Esophagus muscularis mucosa (tissue), 4 donors: ENCODE results near the gene NR3C2. TPM values are rescaled to one million over a fixed set of nuclear protein-coding genes. Genes with fewer than 3 reads are reported as not detected.

ENCODE experiments used
- DNase-seq: peaks from one replicate; pipeline ENCODE4 v3.0.0-alpha.2; 2017; ENCODE audit errors: extremely low spot score
- H3K27ac ChIP-seq, 4 donors: fragments of 200-600 bp; sonication (generic); replicated peaks in 1 of 4; 1 replicate in 3 of 4; 2 replicates in 1 of 4; pipeline ENCODE4 v1.5.1; 2016 to 2019; ENCODE audit warnings: mild to moderate bottlenecking in 1 of 4
- H3K27me3 ChIP-seq, 4 donors: fragments of 200-600 bp; sonication (generic); one replicate each; pipeline versions ENCODE4 v1.5.1 to v1.6.0; 2016 to 2019
- H3K36me3 ChIP-seq, 4 donors: fragments of 200-600 bp; sonication (generic); one replicate each; pipeline ENCODE4 v1.5.1; 2016 to 2019
- H3K4me1 ChIP-seq, 4 donors: fragments of 200-600 bp; sonication (generic); one replicate each; pipeline ENCODE4 v1.5.1; 2016 to 2019
- H3K4me3 ChIP-seq, 4 donors: fragments of 200-600 bp; sonication (generic); 1 replicate in 2 of 4; 2 replicates in 2 of 4; pipeline ENCODE4 v1.5.1; 2016 to 2019; ENCODE audit warnings: mild to moderate bottlenecking in 4 of 4, moderate library complexity in 1 of 4
- H3K9me3 ChIP-seq, 4 donors: fragments of 200-600 bp; sonication (generic); 1 replicate in 3 of 4; 2 replicates in 1 of 4; pipeline ENCODE4 v1.5.1; 2016 to 2019
- EP300 ChIP-seq: sonication (generic); formaldehyde crosslinking; IDR thresholded peaks from one replicate; pipeline ENCODE4 v1.6.1; 2017; ENCODE audit warnings: antibody characterized with exemption
- POLR2A ChIP-seq: fragments of 450-650 bp; IDR thresholded peaks from one replicate; pipeline ENCODE4 v1.6.1; 2017; ENCODE audit warnings: antibody characterized with exemption, moderate library complexity, mild to moderate bottlenecking, low read depth
- POLR2AphosphoS5 ChIP-seq, 2 donors: sonication (generic); formaldehyde crosslinking; IDR thresholded peaks; one replicate each; pipeline ENCODE4 v1.6.1; 2017; ENCODE audit warnings: antibody characterized with exemption in 2 of 2
- WGBS: methylation state at CpG from one replicate; pipeline ENCODE4 v1.1.5; 2018; 5-methylcytosine and 5-hydroxymethylcytosine counted together
- intact Hi-C: fragments of 100-400 bp; cut with DNase I; formaldehyde crosslinking; loops from one replicate; pipeline ENCODE4 v1.15.1; 2023
- total RNA-seq, 4 donors: library from RNA; depleted of rRNA; stranded (reverse); fragments of >200 nt; gene quantifications; one replicate each; pipeline versions ENCODE4 v1.1.0 to v1.2.1, GENCODE V29; 2016
- TF ChIP-seq, protein P1 (sequence below), 3 experiments: fragments of 200-600 bp in 2 of 3; fragments of 450-650 bp in 1 of 3; sonication (generic) in 2 of 3; IDR thresholded peaks; one replicate each; pipeline ENCODE4 v1.5.1; 2017 to 2019; ENCODE audit warnings: antibody characterized with exemption in 3 of 3, mild to moderate bottlenecking in 2 of 3, moderate library complexity in 1 of 3

NR3C2 gene
- total RNA-seq, 4 donors from 2014 or later, result 10.0 to 14.6 (median 12.1) TPM

DNA sequence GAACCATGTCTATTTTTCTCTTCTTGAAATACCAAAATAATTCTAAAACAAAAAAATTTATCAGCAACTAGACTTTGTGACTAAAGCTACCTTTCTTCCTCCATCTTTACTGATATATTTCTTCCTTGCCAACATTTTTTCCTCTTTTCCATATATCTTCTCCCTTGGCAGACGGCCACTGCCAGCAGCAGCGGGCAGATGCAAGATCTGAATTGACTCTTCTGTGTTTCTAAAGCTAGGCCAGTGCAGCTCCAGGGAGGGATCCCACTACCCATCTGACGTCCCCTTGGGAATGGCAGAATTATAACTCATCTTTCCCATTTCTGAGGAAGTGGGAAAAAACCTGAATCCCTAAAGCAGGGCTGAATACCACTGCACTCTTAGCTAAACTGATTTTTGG is 206.4 kb downstream of the NR3C2 start:
- 95% methylated on average over 3 of the region's 3 CpGs for WGBS
- intact Hi-C loops, result no loop called here
- no peak for DNase-seq
- TF ChIP-seq EP300 (no peak), POLR2AphosphoS5 (IDR thresholded peaks at IDR 0.05) (no peak), POLR2A (no peak)
- TF ChIP-seq, protein P1, sequence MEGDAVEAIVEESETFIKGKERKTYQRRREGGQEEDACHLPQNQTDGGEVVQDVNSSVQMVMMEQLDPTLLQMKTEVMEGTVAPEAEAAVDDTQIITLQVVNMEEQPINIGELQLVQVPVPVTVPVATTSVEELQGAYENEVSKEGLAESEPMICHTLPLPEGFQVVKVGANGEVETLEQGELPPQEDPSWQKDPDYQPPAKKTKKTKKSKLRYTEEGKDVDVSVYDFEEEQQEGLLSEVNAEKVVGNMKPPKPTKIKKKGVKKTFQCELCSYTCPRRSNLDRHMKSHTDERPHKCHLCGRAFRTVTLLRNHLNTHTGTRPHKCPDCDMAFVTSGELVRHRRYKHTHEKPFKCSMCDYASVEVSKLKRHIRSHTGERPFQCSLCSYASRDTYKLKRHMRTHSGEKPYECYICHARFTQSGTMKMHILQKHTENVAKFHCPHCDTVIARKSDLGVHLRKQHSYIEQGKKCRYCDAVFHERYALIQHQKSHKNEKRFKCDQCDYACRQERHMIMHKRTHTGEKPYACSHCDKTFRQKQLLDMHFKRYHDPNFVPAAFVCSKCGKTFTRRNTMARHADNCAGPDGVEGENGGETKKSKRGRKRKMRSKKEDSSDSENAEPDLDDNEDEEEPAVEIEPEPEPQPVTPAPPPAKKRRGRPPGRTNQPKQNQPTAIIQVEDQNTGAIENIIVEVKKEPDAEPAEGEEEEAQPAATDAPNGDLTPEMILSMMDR (IDR thresholded peaks at IDR 0.05), result no peak
- Histone ChIP-seq H3K4me1 (peaks cover 0 to 16% (median 8%) of the 10 kb centered on the region in 4 donors), H3K4me3 (no peak overlapping the region), H3K27me3 (no peaks in the 10 kb centered on the region), H3K9me3 (no peaks in the 10 kb centered on the region), H3K36me3 (no peaks in the 10 kb centered on the region), H3K27ac (no peak overlapping the region)

DNA sequence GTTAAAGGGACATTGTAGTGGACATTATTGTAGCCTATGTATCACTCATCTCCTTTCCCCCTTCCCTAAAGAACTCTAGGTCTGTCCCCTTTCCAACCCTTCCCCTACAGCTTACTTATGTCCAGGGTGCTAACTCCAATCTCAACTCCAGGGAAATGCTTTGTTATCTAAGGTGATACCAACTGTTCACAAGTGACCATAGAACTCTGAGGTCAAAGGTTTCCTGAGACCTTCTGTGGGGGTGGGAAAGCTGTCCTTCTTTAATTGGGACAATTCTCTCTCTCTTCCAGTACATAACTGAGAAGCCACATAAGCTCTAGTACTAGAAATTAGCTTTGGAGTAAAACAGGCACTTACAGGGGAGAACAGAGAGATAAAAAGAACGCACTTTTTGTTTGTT is 212.4 kb downstream of the NR3C2 start:
- DNase-seq, result no peak
- Histone ChIP-seq H3K27ac (no peak overlapping the region), H3K9me3 (no peaks in the 10 kb centered on the region), H3K4me3 (no peak overlapping the region), H3K4me1 (peaks cover 0 to 10% (median 7%) of the 10 kb centered on the region in 4 donors), H3K27me3 (no peaks in the 10 kb centered on the region), H3K36me3 (no peaks in the 10 kb centered on the region)
- intact Hi-C loops, result no loop called here
- TF ChIP-seq POLR2A (no peak), EP300 (no peak), POLR2AphosphoS5 (IDR thresholded peaks at IDR 0.05) (no peak)
- TF ChIP-seq, protein P1 (IDR thresholded peaks at IDR 0.05), result no peak
- WGBS, result 93% methylated on average over 1 of the region's 1 CpG

DNA sequence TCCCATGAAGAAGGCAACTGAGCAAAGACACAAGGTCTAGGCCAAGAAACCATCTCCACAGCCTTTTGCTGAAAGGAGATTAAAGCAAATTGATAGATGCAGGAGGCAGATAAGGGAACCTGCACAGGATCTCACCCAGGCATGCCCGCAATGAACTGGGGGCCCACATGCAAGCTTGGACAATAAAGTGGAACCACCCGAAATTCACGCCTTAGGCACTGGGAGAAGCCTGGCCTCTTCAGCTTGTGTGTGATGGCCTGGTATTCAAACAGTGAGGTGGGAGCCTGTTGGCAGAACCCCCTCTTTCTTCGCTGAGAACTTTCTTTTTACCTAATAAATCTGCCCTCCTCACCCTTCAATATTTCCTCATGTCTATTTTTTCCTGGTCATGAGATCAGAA is 213.2 kb downstream of the NR3C2 start:
- WGBS, result 93% methylated on average over 4 of the region's 4 CpGs

DNA sequence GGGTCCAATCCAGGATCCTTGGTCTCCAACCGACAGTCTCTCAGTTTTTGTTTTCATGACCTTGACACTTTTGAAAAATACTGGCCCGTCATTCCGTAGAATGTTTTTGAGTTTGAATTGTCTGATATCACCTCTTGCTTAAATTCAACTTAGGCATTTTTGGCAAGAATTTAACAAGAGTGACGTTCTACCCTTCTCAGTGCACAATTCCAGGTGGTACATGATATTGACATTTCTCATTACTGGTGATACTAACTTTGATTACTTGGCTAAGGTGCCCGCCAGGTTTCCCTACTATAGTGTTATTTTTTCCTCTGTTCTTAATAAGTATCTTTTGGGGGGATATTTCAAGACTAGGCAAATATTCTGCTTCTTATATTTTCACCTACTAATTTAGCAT is 215.1 kb downstream of the NR3C2 start:
- TF ChIP-seq POLR2A (no peak), POLR2AphosphoS5 (IDR thresholded peaks at IDR 0.05) (no peak), EP300 (no peak)
- TF ChIP-seq, protein P1 (IDR thresholded peaks at IDR 0.05), result no peak
- H3K36me3 ChIP-seq, result no peaks in the 10 kb centered on the region
- no peaks in the 10 kb centered on the region for H3K27me3 ChIP-seq
- no peaks in the 10 kb centered on the region for H3K9me3 ChIP-seq
- intact Hi-C loops, result no loop called here
- no peak overlapping the region for H3K27ac ChIP-seq
- peaks cover 0 to 16% (median 10%) of the 10 kb centered on the region in 4 donors for H3K4me1 ChIP-seq
- no peak overlapping the region for H3K4me3 ChIP-seq
- WGBS, result 94% methylated on average over 5 of the region's 5 CpGs
- DNase-seq, result no peak

More for the DNA sequence above, 213.2 kb downstream of the NR3C2 start:
- Histone ChIP-seq H3K27ac (no peak overlapping the region), H3K4me3 (no peak overlapping the region), H3K4me1 (peaks cover 0 to 14% (median 10%) of the 10 kb centered on the region in 4 donors), H3K27me3 (no peaks in the 10 kb centered on the region), H3K36me3 (no peaks in the 10 kb centered on the region), H3K9me3 (no peaks in the 10 kb centered on the region)
- TF ChIP-seq POLR2AphosphoS5 (IDR thresholded peaks at IDR 0.05) (no peak), POLR2A (no peak), EP300 (no peak)
- TF ChIP-seq, protein P1 (IDR thresholded peaks at IDR 0.05), result no peak
- intact Hi-C loops, result no loop called here
- DNase-seq, result no peak

DNA sequence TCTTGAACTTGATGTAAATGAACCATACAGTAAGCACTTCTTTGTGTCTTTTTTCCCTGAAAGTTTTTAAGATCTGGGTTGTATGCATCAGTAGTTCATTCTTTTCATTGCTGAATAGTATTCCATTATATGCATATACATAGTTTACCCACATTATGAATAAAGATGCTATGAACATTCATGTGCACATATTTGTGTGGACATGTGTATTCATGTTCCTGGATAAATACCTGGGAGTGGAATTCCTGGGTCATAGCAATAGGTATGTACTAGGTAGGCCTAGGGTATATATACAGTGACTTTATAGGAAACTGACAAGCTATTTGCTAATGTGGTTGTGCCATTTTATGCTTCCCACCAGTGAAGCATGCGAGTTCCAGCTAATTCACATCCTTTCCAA is 215.9 kb downstream of the NR3C2 start:
- TF ChIP-seq, protein P1 (IDR thresholded peaks at IDR 0.05), result no peak
- TF ChIP-seq EP300, result no peak
- TF ChIP-seq POLR2AphosphoS5 (IDR thresholded peaks at IDR 0.05), result no peak
- TF ChIP-seq POLR2A, result no peak
- H3K4me1 ChIP-seq, result peaks cover 0 to 16% (median 10%) of the 10 kb centered on the region in 4 donors
- H3K9me3 ChIP-seq, result no peaks in the 10 kb centered on the region
- intact Hi-C loops, result no loop called here
- 96% methylated on average over 1 of the region's 1 CpG for WGBS
- H3K4me3 ChIP-seq, result no peak overlapping the region
- H3K36me3 ChIP-seq, result no peaks in the 10 kb centered on the region
- DNase-seq, result no peak
- no peaks in the 10 kb centered on the region for H3K27me3 ChIP-seq
- H3K27ac ChIP-seq, result no peak overlapping the region
